IPS-NIHi7 (cell line): Measurements from ENCODE around the gene ABCA7.

Experiments
- DNase-seq: peaks from one replicate; pipeline ENCODE4 v3.0.0; 2012; ENCODE audit warnings: mixed read lengths; ENCODE audit errors: extremely low spot score

Gene ABCA7, protein sequence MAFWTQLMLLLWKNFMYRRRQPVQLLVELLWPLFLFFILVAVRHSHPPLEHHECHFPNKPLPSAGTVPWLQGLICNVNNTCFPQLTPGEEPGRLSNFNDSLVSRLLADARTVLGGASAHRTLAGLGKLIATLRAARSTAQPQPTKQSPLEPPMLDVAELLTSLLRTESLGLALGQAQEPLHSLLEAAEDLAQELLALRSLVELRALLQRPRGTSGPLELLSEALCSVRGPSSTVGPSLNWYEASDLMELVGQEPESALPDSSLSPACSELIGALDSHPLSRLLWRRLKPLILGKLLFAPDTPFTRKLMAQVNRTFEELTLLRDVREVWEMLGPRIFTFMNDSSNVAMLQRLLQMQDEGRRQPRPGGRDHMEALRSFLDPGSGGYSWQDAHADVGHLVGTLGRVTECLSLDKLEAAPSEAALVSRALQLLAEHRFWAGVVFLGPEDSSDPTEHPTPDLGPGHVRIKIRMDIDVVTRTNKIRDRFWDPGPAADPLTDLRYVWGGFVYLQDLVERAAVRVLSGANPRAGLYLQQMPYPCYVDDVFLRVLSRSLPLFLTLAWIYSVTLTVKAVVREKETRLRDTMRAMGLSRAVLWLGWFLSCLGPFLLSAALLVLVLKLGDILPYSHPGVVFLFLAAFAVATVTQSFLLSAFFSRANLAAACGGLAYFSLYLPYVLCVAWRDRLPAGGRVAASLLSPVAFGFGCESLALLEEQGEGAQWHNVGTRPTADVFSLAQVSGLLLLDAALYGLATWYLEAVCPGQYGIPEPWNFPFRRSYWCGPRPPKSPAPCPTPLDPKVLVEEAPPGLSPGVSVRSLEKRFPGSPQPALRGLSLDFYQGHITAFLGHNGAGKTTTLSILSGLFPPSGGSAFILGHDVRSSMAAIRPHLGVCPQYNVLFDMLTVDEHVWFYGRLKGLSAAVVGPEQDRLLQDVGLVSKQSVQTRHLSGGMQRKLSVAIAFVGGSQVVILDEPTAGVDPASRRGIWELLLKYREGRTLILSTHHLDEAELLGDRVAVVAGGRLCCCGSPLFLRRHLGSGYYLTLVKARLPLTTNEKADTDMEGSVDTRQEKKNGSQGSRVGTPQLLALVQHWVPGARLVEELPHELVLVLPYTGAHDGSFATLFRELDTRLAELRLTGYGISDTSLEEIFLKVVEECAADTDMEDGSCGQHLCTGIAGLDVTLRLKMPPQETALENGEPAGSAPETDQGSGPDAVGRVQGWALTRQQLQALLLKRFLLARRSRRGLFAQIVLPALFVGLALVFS (N-terminal part only)

DNA sequence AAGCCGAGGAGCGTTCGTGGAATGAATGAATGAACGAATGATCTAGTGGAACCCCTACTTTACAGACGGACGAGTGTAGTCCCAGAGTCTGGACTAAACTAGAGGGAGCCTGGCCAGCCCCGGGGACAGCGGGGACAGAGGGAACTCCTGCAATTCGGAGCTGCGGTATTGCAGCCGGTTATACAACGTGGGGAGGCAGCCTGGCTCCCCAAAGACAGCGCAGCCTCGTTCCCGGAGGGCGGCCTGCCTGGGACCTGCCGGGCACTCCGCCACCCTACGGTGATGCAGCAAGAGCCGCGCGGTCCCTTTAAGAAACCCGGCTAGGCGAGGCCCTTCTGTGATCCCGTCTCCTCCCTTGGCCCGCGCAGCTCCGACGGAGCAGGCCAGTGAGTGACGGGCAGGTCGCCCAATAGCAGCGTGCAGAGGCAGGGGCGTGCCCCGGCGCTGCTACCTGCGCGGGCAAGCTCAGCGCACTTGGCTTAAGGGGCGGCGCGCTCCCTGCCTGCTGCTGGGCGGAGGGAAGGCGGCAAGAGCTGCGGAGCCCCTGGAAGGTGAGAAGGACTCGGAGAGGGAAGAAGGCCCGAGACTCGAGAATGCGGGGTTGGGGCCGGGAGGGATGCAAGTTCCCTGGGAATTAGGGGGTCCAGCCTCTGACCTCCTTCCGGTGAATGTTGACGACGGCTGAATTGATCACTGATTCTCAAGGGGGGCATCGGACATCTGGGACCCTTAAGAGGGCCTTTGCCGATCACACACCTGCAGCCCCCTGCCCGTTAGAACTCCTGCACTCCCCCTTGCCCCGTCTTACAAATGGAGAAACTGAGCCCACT lies at the start of gene ABCA7:
Gene ABCA7, plus strand, starts transcription at position 462 of the 830 bp plus-strand sequence. CDS start 1,255 bp downstream, outside the sequence.
- DNase-seq, result peak; percentile 90

DNA sequence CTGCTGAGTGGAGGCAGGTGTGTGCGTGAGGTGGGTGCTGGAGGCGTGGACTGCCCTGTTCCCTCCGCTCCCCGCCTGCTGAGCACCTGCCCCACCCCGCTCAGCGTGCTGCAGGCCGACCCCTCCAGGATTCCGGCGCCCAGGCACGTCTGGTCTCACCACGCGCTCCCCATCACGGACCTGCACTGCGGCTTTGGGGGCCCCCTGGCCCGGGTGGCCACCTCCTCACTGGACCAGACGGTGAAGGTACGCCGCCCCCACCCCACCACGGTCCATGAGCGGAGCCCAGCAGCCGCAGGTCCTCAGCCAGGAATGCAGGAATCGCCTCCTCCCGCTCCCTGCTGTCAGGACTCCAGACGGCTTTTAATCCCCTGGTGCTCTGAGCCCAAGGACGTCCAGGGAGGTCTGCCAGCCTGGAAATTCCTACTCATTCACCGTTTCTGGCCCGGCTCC lies 49.8 kb upstream of the ABCA7 start:
- no peak for DNase-seq

DNA sequence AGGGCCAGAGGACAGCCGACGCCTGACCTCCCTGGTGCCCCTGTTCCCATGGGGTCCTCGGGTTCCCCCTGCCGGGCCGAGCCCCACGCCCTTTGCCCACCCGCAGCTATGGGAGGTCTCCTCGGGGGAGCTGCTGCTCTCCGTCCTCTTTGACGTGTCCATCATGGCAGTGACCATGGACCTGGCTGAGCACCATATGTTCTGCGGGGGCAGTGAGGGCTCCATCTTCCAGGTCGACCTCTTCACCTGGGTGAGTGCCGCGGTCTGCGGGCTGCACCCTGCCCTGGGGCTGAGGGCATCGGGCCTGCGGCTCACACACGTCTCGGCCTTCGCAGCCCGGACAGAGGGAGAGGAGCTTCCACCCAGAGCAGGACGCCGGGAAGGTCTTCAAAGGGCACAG lies 49.2 kb upstream of the ABCA7 start:
- DNase-seq, result no peak

DNA sequence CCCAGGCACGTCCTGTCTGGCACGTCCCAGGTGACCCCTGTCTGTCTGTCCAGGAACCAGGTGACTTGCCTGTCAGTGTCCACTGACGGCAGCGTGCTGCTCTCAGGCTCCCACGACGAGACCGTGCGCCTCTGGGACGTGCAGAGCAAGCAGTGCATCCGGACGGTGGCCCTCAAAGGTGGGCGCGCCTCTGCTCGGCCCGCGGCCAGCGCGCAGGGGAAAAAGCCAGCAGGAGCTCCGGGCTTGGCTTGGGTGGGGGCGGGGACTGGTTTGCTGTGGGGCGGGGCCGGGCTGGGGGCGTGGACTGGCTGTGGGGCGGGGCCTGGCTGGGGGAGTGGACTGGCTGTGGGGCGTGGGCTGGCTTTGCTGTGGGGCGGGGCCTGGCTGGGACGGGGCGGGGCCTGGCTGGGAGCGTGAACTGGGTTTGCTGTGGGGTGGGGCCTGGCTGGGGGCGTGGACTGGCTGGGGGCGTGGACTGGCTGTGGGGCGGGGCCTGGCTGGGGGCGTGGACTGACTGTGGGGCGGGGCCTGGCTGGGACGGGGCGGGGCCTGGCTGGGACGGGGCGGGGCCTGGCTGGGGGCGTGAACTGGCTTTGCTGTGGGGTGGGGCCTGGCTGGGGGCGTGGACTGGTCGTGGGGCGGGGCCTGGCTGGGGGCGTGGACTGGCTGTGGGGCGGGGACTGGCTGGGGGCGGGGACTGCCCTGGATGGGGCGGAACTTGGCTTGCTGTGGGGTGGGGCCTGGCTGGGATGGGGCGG lies 48.6 kb upstream of the ABCA7 start:
- DNase-seq, result peak; percentile 67

DNA sequence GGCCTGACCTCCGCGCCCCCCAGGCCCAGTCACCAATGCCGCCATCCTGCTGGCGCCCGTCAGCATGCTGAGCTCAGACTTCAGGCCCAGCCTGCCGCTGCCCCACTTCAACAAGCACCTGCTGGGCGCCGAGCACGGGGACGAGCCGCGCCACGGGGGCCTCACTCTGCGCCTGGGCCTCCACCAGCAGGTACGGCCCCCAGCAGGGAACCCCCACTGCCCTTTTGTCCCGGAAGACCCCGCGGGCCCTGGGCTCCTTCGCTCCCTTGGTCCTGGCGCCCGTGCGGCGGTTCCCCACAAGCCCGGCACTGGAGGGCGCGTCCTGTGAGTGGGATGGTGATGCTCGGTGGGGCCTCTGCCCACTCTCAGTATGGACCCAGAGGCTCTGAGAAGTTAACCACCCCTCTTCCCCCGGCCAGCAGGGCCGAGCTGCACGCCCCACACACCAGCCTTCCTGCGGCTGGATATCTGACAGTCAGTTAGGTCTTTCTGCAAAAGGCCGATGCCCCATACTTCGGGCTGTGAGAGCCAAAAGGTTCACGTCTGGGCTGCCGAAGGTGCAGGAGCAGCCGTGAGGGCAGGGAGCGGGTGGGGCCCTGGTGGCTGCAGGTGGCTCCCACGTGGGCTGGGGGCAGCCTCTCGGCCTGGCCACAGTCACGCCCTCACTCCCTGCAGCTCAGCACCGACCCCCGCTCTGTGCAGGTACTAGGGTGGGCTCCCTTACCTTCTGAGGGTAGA lies 47.8 kb upstream of the ABCA7 start:
- no peak for DNase-seq

DNA sequence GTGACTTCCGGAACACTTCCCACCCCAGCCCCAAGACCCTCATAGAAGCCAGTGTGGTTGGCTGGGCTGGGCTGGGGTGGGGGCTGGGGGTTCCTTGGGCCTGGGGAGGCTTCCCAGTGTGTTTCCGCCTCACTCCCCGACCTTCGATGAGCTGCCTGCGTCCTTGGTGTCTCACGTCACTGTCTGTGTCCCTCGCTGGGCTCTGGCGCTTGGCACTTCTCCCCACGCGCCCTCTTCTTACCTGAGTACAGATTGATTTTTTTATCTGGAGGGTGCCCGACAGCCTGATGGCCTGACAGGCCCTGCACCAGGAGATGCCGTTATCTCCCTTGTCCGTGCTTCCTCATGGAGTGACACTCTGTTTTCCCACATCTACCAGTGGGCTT lies 47.2 kb upstream of the ABCA7 start:
- no peak for DNase-seq

DNA sequence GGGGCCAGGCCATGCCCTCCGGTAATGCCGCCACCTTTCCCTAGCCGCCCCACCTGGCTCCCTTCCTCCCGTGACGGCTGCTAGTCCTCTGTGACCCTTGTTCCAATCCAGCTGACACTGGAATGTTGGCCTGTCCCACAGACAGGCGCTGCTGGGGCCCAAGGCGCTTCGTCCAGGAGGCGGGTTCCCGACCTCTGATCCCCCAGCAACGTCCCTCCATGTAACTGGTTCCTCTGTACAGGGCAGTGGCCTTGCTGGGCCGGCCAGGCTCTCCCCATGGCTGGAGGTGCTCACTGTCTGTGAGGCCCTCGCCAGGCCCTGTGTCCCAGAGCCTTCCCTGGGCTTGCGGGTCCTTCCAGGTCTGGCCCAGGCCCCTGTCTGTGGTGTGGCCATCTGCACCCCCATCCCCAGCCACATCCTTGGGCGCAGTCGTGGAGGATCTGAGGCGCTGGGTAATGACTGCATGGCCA lies 46.5 kb upstream of the ABCA7 start:
- DNase-seq, result no peak

DNA sequence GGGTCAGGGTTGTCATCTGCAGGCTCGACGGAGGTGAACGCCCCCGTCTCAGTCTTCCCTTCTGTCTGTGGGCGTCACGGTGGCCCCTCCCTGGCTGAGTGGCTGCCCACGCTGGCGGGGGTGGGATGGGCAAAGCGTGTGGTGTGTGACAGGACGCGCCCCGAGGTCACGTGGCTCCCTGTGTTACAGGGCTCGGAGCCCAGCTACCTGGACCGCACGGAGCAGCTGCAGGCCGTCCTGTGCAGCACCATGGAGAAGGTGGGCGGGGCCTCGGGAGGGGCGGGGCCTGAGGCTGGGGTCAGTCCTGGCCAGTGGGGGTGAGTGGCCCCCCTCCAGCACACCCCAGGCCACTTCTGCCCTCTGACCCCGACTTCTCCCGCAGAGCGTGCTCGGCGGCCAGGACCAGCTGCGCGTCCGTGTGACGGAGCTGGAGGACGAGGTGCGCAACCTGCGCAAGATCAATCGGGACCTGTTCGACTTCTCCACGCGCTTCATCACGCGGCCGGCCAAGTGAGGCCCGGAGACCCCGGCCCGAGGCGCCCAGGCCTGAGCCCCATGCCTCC lies 46.0 kb upstream of the ABCA7 start:
- no peak for DNase-seq

DNA sequence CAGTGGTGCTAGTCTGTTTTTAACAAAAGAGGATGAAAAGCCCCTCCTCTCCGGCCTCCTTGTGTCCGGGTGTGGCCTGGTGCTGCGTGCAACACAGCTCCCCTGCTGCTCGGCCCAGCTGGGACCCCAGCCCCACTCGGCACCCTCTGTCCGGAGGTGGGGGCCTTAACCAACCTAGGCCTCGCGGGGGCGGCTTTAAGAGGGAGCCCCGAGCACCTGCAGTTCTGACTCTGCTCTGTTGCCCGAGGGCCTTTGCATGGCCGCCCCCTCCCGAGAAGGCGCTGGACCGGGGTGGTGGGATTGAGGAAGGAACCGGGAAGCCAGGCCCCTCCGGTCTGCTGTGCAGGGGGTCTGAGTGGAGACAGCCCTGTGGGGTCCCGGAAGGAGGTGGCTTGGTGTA lies 45.4 kb upstream of the ABCA7 start:
- no peak for DNase-seq

DNA sequence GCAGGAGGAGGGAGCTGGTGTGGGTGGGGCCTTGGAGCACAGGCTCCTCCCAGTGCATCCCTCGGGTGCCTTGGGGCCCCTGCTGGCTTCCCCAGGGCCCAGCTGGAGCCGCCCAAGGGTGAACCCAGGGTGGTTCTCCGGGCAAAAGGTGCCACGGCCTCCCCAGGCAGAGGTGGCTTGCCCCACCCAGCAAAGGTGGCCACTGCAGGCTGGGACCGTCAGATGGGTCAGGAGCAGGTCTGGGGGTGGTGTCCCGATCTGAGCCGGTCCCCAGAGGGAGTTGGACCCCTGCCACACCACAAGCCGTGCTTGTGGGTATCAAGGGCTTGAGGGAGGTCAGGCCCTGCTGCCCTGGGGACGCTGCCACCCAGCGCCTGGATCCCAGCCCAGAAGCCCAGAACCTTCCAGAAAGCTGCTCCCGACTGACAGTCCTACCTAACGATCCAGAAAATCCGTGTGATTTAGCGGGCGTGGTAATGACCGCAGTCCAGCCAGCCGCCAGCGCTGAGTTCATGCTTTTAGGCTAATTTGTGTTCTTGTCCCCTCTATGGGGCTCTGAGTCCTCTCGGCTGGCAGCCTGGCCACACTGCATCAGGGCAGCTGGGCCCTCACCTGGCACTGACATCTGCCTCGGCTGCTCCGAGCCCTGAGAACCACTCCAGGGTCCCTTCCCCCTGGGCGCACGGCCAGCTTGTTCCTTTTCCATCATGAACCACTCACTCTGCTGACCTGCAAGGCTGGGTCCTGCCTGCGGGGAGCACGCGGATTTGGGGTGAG lies 44.7 kb upstream of the ABCA7 start:
- no peak for DNase-seq

DNA sequence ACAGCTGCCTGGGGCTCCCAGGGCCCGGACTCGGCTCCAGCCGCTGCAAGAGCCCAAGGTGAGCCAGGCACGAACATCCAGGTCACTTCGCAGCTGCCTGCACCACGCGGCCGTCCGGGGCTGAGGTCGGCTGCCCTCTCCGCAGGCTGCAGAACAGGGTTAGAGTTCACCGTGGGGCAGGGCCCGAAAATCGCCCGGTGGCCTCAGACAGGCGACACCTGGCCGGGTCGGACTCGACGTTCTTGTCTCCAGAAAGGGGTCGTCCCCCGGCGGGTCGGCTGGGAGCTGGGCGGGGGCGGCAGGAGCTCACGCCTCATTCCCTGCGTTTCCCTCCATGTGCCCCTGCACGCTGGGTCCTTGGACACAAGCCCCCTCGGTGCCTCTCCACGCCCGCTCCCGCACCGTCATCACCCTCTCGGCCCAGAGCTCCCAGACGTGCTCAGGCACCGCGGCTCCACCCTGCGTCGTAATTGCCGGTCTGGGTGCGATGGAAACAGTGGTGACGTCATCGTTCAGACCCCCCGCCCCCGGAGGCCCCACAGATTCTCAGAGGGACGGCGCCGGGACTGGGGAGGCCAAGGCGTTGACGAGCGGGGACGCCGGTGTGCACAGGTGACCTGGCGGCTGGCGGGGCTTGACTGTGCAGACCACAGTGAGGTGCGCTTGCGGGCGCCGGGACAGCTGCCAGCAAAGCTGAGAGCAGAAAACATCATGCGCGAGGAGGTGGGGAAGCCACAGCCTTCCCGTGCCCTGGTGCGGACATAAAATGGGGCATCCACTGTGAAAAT lies 43.7 kb upstream of the ABCA7 start:
- peak; percentile 55 for DNase-seq

DNA sequence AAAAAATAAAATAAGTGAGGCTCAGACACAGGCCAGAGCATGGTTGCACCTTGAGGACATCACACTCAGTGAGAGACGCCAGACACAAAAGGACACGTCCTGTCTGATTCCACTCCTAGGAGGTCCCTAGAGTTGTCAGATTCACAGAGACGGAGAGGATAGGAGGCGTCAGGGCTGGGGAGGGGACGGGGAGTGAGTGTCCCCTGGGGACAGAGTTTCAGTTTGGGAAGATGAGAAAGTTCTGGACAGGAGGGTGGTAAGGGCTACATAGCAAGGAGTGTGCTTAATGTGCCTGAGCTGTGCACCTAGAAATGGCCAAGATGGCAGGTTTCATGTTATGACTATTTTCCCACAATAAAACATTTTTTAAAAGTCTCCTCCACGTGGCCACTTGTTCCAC lies 41.8 kb upstream of the ABCA7 start:
- DNase-seq, result no peak

DNA sequence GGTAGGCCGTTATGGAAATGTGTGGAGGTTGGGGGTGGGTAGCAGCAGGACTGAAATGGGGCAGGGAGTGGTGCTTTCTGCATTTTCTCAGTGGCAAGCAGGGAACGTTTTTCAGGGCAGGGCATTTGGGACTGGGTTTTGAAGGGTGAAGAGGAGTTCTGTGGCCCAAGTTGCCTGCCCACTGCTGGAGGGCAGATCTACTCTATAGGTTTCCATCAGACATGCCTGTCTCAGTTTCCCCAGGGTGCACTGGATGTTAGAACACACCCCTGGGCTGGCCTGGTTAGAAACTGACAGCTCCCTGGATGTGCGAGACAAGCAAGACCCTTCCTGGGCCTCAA lies 40.6 kb upstream of the ABCA7 start:
- no peak for DNase-seq

DNA sequence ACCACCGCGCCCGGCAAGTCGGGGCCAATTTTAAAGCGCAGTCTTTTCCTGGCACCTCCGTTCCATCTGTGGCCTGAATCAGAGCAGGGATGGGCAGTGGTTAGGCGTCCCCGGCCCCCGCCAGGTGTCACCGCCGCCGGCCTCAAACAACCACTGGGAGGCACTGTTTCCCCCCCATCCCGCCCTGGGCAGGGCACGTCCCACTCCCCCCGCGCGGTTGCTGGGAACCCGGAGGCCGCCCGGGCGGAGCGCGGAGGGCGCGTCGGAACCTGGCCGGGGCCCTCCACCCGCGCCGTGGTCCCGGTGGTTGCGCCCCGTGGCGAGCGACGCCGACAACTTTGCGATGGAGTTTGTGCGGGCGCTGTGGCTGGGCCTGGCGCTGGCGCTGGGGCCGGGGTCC lies 39.8 kb upstream of the ABCA7 start, which contains the start of gene GRIN3B:
Gene GRIN3B, plus strand, starts transcription at position 325 of the 400 bp plus-strand sequence. Its CDS starts 19 bp downstream, at position 344.
- peak; percentile 93 for DNase-seq

DNA sequence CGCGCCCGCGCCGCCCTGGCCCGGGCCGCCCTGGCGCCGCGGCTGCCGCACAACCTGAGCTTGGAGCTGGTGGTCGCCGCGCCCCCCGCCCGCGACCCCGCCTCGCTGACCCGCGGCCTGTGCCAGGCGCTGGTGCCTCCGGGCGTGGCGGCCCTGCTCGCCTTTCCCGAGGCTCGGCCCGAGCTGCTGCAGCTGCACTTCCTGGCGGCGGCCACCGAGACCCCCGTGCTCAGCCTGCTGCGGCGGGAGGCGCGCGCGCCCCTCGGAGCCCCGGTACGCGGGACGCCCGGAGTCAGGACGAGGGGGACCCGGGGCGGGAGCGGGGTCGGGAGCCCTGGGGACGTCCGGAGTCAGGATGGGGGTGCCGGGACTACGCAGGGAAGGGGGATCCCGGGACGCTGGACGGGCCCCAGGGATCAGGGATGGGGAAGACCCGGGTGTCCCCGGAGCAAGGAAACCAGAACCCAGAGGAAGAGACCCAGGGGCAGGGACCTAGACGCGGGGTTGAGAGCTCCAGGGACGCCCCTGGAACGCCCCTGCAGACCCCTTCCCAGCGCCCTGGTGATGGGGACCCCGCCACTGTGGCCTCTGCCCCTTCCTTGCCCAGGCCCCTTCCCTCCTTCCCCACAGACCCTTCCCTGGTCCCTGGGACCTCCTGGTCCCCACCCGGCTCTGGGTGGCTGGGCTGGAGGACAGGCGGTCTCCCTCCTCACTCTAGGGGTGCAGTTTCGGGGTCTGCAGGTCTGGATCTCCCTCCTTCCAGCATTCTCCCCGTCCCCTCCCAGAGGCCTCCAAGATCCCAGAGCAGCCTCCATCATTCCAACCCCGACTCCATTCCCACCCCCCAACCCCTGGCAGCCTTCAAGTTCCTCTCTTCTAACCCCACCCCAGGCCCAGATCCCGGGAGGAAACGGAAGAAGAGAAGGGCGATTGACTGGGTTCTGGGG lies 39.0 kb upstream of the ABCA7 start:
- DNase-seq, result no peak

DNA sequence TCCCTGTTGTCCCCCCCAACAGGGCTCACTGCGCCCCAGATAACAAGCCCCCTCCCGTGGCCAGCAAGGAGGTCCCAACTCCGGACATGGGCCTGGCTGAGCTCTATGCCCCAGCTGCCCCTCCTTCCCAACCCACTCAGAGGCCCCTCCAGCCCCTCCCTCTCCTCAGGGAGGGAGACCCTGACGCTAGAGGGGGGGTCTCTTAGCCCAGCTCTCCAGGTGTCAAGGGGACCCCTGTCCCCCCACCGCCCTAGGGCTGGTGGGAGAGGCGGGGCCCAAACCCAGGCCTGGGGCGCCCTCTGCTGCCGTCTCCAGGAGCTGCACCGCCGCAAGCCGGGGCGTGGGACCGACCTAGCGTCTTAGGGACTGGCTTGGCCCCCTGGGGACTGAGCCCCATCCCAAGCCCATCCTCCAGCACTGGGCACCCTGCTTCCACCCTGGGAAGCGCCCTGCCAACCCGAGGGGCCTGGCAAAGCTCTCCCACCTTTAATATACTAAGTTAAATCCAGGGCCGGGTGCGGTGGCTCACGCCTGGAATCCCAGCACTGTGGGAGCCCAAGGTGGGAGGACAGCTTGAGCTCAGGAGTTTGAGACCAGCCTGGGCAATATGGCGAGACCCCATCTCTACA lies 38.3 kb upstream of the ABCA7 start:
- DNase-seq, result peak; percentile 85
